CD4-positive, alpha-beta T cell (primary cell): ENCODE results near the gene USP35. TPM values are rescaled to one million over a fixed set of nuclear protein-coding genes. Genes with fewer than 3 reads are reported as not detected.

ENCODE experiments used
- ATAC-seq: fragments of 200-7000 bp; cut with Tn5 transposase; one replicate; pipeline ENCODE4 v1.10.0; 2022; ENCODE audit warnings: mild to moderate bottlenecking; ENCODE audit not compliant: poor library complexity
- CTCF ChIA-PET: fragments of 350-600 bp; sonication (Branson Sonifier 250); formaldehyde crosslinking; loops from one replicate; lab custom pipeline; 2021; ENCODE audit warnings: antibody characterized with exemption, inconsistent platforms; lab: Charles Lee
- POLR2A ChIA-PET: fragments of 350-600 bp; sonication (Branson Sonifier 250); formaldehyde crosslinking; loops from one replicate; lab custom pipeline; 2021; ENCODE audit warnings: antibody characterized with exemption, inconsistent platforms; lab: Charles Lee
- DNase-seq, 14 experiments: peaks; one replicate each; pipeline ENCODE4 v3.0.0-alpha.2; 2013 to 2020; ENCODE audit warnings: mixed read lengths in 2 of 14
- H3K27ac ChIP-seq, 2 donors: one replicate each; pipeline versions ENCODE4 v1.5.1 to v1.7.0; 2013; ENCODE audit warnings: low read length in 2 of 2, low read depth in 1 of 2, mild to moderate bottlenecking in 1 of 2
- H3K27me3 ChIP-seq, 2 experiments: 1 replicate in 1 of 2; 2 replicates in 1 of 2; pipeline versions ENCODE4 v1.6.1 to v1.7.0; 2013; ENCODE audit warnings: low read length in 2 of 2, control low read depth in 1 of 2, mild to moderate bottlenecking in 1 of 2, moderate library complexity in 1 of 2; ENCODE audit not compliant: insufficient read depth in 2 of 2, control insufficient read depth in 1 of 2
- H3K36me3 ChIP-seq: one replicate; pipeline ENCODE4 v1.6.1; 2013; ENCODE audit warnings: low read length, control low read depth; ENCODE audit not compliant: insufficient read depth
- H3K4me1 ChIP-seq: one replicate; pipeline ENCODE4 v1.6.1; 2013; ENCODE audit warnings: low read length, control low read depth; ENCODE audit not compliant: insufficient read depth
- H3K4me3 ChIP-seq: one replicate; pipeline ENCODE4 v1.5.1; 2013; ENCODE audit warnings: mild to moderate bottlenecking, low read length, moderate library complexity
- H3K9me3 ChIP-seq, 2 experiments: 1 replicate in 1 of 2; 2 replicates in 1 of 2; pipeline versions ENCODE4 v1.6.1 to v1.7.0; 2013; ENCODE audit warnings: low read length in 2 of 2, mild to moderate bottlenecking in 2 of 2, control low read depth in 1 of 2, moderate library complexity in 1 of 2; ENCODE audit not compliant: control insufficient read depth in 1 of 2, insufficient read depth in 1 of 2
- H3K27ac Mint-ChIP-seq: one replicate; pipeline ENCODE4 v1.8.0; 2020; ENCODE audit warnings: mixed read lengths
- H3K27me3 Mint-ChIP-seq: one replicate; pipeline ENCODE4 v1.8.0; 2021; ENCODE audit warnings: mixed read lengths
- H3K36me3 Mint-ChIP-seq: one replicate; pipeline ENCODE4 v1.8.0; 2021; ENCODE audit warnings: low read depth, mixed read lengths
- H3K4me1 Mint-ChIP-seq: one replicate; pipeline ENCODE4 v1.8.0; 2021; ENCODE audit warnings: low read depth, mixed read lengths
- H3K4me3 Mint-ChIP-seq: one replicate; pipeline ENCODE4 v1.8.0; 2020; ENCODE audit warnings: mild to moderate bottlenecking, mixed read lengths
- H3K9me3 Mint-ChIP-seq: one replicate; pipeline ENCODE4 v1.8.0; 2020; ENCODE audit warnings: mixed read lengths
- CTCF ChIP-seq: fragments of 200-600 bp; IDR thresholded peaks from one replicate; pipeline ENCODE4 v1.8.0; 2022; ENCODE audit warnings: antibody characterized with exemption, mild to moderate bottlenecking
- intact Hi-C, 2 experiments: fragments of 100-400 bp; cut with DNase I in 1 of 2; cut with micrococcal nuclease in 1 of 2; formaldehyde crosslinking; loops; one replicate each; pipeline versions ENCODE4 v1.15.1 to v1.9.0; 2023 to 2025; cut with DNase I, micrococcal nuclease
- polyA plus RNA-seq, 2 donors: library from polyadenylated mRNA; unstranded; fragments of 120-200 nt; gene quantifications; one replicate each; pipeline ENCODE4 v1.2.1, GENCODE V29; 2013
- total RNA-seq, 174 experiments: library from RNA in 2 of 174; stranded (reverse) in 2 of 174; gene quantifications; one replicate each; pipeline ENCODE4 v1.2.3 and lab custom pipeline; 2021 to 2026

The USP35 gene, protein sequence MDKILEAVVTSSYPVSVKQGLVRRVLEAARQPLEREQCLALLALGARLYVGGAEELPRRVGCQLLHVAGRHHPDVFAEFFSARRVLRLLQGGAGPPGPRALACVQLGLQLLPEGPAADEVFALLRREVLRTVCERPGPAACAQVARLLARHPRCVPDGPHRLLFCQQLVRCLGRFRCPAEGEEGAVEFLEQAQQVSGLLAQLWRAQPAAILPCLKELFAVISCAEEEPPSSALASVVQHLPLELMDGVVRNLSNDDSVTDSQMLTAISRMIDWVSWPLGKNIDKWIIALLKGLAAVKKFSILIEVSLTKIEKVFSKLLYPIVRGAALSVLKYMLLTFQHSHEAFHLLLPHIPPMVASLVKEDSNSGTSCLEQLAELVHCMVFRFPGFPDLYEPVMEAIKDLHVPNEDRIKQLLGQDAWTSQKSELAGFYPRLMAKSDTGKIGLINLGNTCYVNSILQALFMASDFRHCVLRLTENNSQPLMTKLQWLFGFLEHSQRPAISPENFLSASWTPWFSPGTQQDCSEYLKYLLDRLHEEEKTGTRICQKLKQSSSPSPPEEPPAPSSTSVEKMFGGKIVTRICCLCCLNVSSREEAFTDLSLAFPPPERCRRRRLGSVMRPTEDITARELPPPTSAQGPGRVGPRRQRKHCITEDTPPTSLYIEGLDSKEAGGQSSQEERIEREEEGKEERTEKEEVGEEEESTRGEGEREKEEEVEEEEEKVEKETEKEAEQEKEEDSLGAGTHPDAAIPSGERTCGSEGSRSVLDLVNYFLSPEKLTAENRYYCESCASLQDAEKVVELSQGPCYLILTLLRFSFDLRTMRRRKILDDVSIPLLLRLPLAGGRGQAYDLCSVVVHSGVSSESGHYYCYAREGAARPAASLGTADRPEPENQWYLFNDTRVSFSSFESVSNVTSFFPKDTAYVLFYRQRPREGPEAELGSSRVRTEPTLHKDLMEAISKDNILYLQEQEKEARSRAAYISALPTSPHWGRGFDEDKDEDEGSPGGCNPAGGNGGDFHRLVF
- total RNA-seq (10 to 100 TPM; 29.2 to 33.1 TPM), total RNA-seq (lab: John Stamatoyannopoulos, UW) (4.1 to 68.6 (median 25.4) reads per million in 172 experiments)
- 7.3 TPM for polyA plus RNA-seq (2013, experiment 1 of 2)
- polyA plus RNA-seq (2013, experiment 2 of 2): 7.0 TPM

- H3K4me1 ChIP-seq: peaks cover 53% of the 10 kb centered on the region
- H3K4me1 Mint-ChIP-seq: peaks cover 55% of the 10 kb centered on the region
- H3K27me3 ChIP-seq: no peaks in the 10 kb centered on the region
- H3K9me3 ChIP-seq: no peaks in the 10 kb centered on the region
- ChIA-PET CTCF (interaction anchor here (1.2 to 2.8 kb wide), 5 partner anchors 10 to 376 kb away, joined by 3 to 15 read pairs (median 3); partner anchors contain the start of genes ALG8 and GAB2), POLR2A (interaction anchor here (0.5 to 4.2 kb wide), 8 partner anchors 8 to 386 kb away, joined by 3 to 51 read pairs (median 8); partner anchors contain the start of genes ALG8, GAB2, INTS4 and NARS2)
- no peak for TF ChIP-seq CTCF
- H3K4me3 Mint-ChIP-seq: peak within 1 kb of the TSS; percentile 99
- intact Hi-C loops: loop anchor here (1.0 to 5.0 kb wide), 9 partner anchors 14 to 384 kb away; partner anchors contain the start of genes ALG8 (in 2 of the 2), GAB2 (in 2 of the 2), INTS4 (in 2 of the 2) and AAMDC (in 1 of the 2)
- peak within 1 kb of the TSS; percentile 56 to 86 for H3K27ac ChIP-seq
- DNase-seq (peak; percentile 80 to 96 (median 88)), ATAC-seq (peak; percentile 82)
- H3K36me3 Mint-ChIP-seq: peaks cover 19% of the 10 kb centered on the region
- H3K4me3 ChIP-seq: peak within 1 kb of the TSS; percentile 97
- no peaks in the 10 kb centered on the region for H3K9me3 Mint-ChIP-seq
- no peaks in the 10 kb centered on the region for H3K36me3 ChIP-seq
- peak within 1 kb of the TSS; percentile 99 for H3K27ac Mint-ChIP-seq
- H3K27me3 Mint-ChIP-seq: no peaks in the 10 kb centered on the region
Measured at GRCh38 chr11:78188286-78189173, at the start of gene USP35, which contains the start of gene KCTD21. USP35 (plus strand) TSS chr11:78188919; CDS start chr11:78196246, 7,327 bp downstream. KCTD21 (minus strand) TSS chr11:78188626; CDS start chr11:78174554, 14,072 bp downstream.

- Histone ChIP-seq H3K27me3 (no peaks in the 10 kb centered on the region), H3K4me3 (peak within 1 kb of the TSS; percentile 82), H3K9me3 (no peaks in the 10 kb centered on the region), H3K27ac (peak within 1 kb of the TSS; percentile 72 to 84), H3K4me1 (peaks cover 20% of the 10 kb centered on the region), H3K36me3 (peaks cover 7% of the 10 kb centered on the region)
- peaks cover 49% of the 10 kb centered on the region for H3K4me1 Mint-ChIP-seq
- TF ChIP-seq CTCF: no peak
- CTCF ChIA-PET: interaction anchor here (0.7 to 2.1 kb wide), 9 partner anchors 10 to 425 kb away, joined by 3 to 7 read pairs (median 5); partner anchors contain the start of genes GAB2, INTS4 and KCTD21
- peaks cover 57% of the 10 kb centered on the region for H3K36me3 Mint-ChIP-seq
- peak within 1 kb of the TSS; percentile 96 for H3K4me3 Mint-ChIP-seq
- intact Hi-C loops: loop anchor here (1.0 to 5.0 kb wide), 7 partner anchors 49 to 435 kb away; partner anchors contain the start of genes KCTD21 (in 2 of the 2), USP35 (in 2 of the 2), GAB2 (in 1 of the 2) and INTS4 (in 1 of the 2)
- DNase-seq (peak; percentile 96 to 98 (median 97)), ATAC-seq (peak; percentile 94)
- no peaks in the 10 kb centered on the region for H3K9me3 Mint-ChIP-seq
- POLR2A ChIA-PET: interaction anchor here (0.7 to 3.1 kb wide), 15 partner anchors 8 to 435 kb away, joined by 3 to 36 read pairs (median 5); partner anchors contain the start of genes GAB2, INTS4, KCTD21 and NARS2
- peak within 1 kb of the TSS; percentile 91 for H3K27ac Mint-ChIP-seq
- no peaks in the 10 kb centered on the region for H3K27me3 Mint-ChIP-seq
Measured at GRCh38 chr11:78139422-78140391, 49.0 kb upstream of the USP35 start, which contains the start of gene ALG8. ALG8 (minus strand) TSS chr11:78139626; CDS start chr11:78139588, 38 bp downstream.
